ENCODE results near the gene ITSN2.

DNA sequence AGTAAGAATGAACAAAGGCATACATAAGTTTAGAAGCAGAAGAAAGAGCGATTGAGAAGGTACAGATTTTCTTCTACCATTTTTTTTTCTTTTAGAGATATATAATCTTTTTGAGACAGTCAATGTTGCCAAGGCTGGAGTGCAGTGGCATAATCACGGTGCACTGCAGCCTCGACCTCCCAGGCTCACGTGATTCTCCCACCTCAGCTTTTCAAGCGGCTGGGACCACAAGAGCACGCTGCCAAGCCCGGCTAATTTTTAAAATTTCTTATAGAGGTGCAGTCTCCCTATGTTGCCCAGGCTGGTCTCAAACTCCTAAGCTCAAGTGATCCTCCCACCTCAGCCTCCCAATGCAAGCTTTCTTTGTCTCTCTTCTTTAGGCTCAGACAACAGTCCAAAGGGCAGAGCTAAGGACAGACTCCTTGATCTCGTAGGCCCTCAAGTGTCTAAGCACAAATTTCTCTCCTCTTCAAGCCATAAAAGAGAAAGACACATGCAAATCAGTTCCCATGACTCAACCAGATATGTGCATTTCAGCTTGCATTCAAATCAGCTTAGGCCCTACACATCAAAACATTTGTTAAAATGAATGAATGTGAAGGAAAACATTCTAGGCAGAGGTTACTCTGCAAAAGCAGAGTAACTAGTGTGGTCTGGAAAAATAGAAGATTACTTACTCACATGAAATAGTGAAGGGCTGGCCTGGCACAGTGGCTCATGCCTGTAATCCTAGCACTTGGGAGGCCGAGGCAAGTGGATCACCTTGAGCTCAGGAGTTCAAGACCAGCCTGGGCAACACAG, 18.0 kb downstream of the ITSN2 start:
- TF ChIP-seq, protein P1, sequence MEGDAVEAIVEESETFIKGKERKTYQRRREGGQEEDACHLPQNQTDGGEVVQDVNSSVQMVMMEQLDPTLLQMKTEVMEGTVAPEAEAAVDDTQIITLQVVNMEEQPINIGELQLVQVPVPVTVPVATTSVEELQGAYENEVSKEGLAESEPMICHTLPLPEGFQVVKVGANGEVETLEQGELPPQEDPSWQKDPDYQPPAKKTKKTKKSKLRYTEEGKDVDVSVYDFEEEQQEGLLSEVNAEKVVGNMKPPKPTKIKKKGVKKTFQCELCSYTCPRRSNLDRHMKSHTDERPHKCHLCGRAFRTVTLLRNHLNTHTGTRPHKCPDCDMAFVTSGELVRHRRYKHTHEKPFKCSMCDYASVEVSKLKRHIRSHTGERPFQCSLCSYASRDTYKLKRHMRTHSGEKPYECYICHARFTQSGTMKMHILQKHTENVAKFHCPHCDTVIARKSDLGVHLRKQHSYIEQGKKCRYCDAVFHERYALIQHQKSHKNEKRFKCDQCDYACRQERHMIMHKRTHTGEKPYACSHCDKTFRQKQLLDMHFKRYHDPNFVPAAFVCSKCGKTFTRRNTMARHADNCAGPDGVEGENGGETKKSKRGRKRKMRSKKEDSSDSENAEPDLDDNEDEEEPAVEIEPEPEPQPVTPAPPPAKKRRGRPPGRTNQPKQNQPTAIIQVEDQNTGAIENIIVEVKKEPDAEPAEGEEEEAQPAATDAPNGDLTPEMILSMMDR (IDR thresholded peaks at IDR 0.05): no peak
- TF ChIP-seq POLR2AphosphoS5 (IDR thresholded peaks at IDR 0.05): no peak

All from transverse colon (tissue), 4 donors.